TTC549 (cell line): Measurements from ENCODE around the gene MRPS24.
"Not testable (repeated sequence)": the region's sequence is repeated elsewhere in the genome, so short reads cannot be mapped to it uniquely, and the experiment has no call there.

Source experiments
- FAIRE-seq: peaks from 2 replicates; lab custom pipeline; 2012; peaks lifted over from hg19 to GRCh38; lab: Jason Lieb, UNC

The MRPS24 gene

GRCh38 chr7:43838201-43838658 is 31.1 kb downstream of the MRPS24 start:
- no peak for FAIRE-seq

- no peak for FAIRE-seq
Measured at GRCh38 chr7:43834463-43835251, 34.7 kb downstream of the MRPS24 start.

GRCh38 chr7:43830917-43831316 is 38.4 kb downstream of the MRPS24 start:
- not testable (repeated sequence) for FAIRE-seq

- FAIRE-seq, result no peak
Measured at GRCh38 chr7:43825391-43825808, 43.9 kb downstream of the MRPS24 start.

GRCh38 chr7:43824963-43825362 is 44.4 kb downstream of the MRPS24 start:
- FAIRE-seq, result no peak

GRCh38 chr7:43824513-43824912 is 44.8 kb downstream of the MRPS24 start:
- FAIRE-seq, result not testable (repeated sequence)

GRCh38 chr7:43823941-43824340 is 45.4 kb downstream of the MRPS24 start:
- no peak for FAIRE-seq

- FAIRE-seq, result not testable (repeated sequence)
Measured at GRCh38 chr7:43823425-43823824, 45.9 kb downstream of the MRPS24 start.
